Fibroblast of villous mesenchyme (primary cell): Measurements from ENCODE around the gene DOCK2. TPM values are rescaled to one million over a fixed set of nuclear protein-coding genes. Genes with fewer than 3 reads are reported as not detected.

Experiments used
- DNase-seq: peaks from one replicate; pipeline ENCODE4 v3.0.0-alpha.2; 2010; ENCODE audit warnings: low read depth
- H3K4me3 ChIP-seq: 2 replicates; pipeline ENCODE4 v1.5.1; 2011; ENCODE audit warnings: low read depth, mild to moderate bottlenecking, low read length
- total RNA-seq: library from RNA; depleted of rRNA; stranded (reverse); fragments of >200 nt; gene quantifications from 2 replicates; pipeline ENCODE4 v1.2.3, GENCODE V29; 2012
- TF ChIP-seq, protein P1 (sequence below): IDR thresholded peaks from 2 replicates; pipeline ENCODE4 v1.5.1; 2012; ENCODE audit warnings: low read depth, mild to moderate bottlenecking, low read length; ENCODE audit not compliant: insufficient read depth

DOCK2 gene
- total RNA-seq, 1 donor = 7.3 TPM

DNA sequence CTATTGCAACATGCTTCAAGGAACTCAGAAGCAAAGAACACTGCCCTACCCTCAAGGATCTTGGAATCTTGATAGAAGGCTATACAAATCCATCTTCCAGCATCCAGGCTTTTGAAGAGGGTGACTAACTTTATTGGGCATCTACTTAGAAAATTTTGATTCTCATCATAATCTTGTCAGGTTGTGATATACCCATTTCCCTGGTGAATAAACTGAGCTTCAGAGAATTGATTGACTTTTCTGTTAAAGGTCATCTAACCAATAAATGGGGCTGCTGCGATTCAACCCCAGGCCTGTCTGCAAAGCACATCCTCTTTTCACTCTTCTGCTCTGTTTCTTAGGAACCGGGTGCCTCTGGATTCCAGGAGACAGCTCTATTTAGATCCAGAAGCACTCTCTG is 363.1 kb downstream of the DOCK2 start:
- H3K4me3 ChIP-seq = no peak overlapping the region
- DNase-seq = no peak
- TF ChIP-seq, protein P1, sequence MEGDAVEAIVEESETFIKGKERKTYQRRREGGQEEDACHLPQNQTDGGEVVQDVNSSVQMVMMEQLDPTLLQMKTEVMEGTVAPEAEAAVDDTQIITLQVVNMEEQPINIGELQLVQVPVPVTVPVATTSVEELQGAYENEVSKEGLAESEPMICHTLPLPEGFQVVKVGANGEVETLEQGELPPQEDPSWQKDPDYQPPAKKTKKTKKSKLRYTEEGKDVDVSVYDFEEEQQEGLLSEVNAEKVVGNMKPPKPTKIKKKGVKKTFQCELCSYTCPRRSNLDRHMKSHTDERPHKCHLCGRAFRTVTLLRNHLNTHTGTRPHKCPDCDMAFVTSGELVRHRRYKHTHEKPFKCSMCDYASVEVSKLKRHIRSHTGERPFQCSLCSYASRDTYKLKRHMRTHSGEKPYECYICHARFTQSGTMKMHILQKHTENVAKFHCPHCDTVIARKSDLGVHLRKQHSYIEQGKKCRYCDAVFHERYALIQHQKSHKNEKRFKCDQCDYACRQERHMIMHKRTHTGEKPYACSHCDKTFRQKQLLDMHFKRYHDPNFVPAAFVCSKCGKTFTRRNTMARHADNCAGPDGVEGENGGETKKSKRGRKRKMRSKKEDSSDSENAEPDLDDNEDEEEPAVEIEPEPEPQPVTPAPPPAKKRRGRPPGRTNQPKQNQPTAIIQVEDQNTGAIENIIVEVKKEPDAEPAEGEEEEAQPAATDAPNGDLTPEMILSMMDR = no peak

- DNase-seq = no peak
- TF ChIP-seq, protein P1 = no peak
Measured at GRCh38 chr5:170006021-170006420, 368.9 kb downstream of the DOCK2 start.

GRCh38 chr5:170008376-170008775 is 371.3 kb downstream of the DOCK2 start:
- DNase-seq = no peak
- TF ChIP-seq, protein P1 = no peak
- no peak overlapping the region for H3K4me3 ChIP-seq

More at GRCh38 chr5:170006021-170006420, 368.9 kb downstream of the DOCK2 start:
- H3K4me3 ChIP-seq = no peak overlapping the region

GRCh38 chr5:170010595-170010994 is 373.5 kb downstream of the DOCK2 start:
- TF ChIP-seq, protein P1 = no peak
- no peak overlapping the region for H3K4me3 ChIP-seq
- no peak for DNase-seq

DNA sequence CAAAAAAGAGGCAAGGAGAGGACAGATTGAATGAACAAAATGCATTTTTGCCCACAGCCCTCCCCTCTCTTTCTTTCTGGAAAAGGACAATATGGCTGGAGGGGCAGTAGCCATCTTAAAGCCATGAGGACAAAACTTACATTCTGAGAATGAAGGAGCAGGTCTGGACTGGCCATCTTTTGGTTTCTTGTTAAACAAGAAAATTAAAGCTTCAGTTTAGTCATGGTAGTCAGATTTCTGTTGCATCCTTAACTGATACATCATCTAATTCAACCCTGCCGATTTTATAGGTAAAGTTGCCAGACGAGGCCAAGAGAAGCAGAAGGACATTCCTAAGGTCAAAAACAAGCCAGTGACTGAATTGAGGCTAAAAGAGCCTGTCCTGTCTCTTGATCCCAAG is 374.7 kb downstream of the DOCK2 start:
- no peak for DNase-seq
- TF ChIP-seq, protein P1 = no peak
- H3K4me3 ChIP-seq = no peak overlapping the region

- no peak for DNase-seq
- H3K4me3 ChIP-seq = no peak overlapping the region
- TF ChIP-seq, protein P1 = no peak
Measured at GRCh38 chr5:170012622-170013021, 375.5 kb downstream of the DOCK2 start.

DNA sequence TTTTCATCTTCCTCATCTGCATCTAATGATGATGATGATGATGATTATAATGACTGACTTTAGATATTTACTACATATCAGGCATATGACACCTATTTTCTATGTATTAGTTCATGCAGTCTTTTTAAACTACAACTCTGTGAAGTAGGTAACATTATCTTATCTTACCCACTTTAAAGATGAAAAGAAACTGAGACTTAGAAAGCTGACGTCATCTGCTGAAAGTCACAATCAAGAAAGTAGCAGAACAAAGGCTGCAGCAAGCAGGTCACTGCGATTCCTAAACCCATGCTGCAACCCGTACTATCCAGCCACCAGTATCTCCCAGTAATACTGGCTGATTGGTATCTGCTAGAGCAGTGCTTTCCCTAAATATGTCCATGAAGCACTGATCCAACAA is 383.3 kb downstream of the DOCK2 start:
- TF ChIP-seq, protein P1 = no peak
- no peak overlapping the region for H3K4me3 ChIP-seq
- no peak for DNase-seq
